Activated T-helper 17 cell treated with anti-CD3 and anti-CD28 coated beads, Interleukin-2, amount 50 U/mL, for 72 hours (primary cell): ENCODE measurements around the gene SHOX. TPM values are rescaled to one million over a fixed set of nuclear protein-coding genes. Genes with fewer than 3 reads are reported as not detected.

ENCODE experiments used
- ATAC-seq: fragments of 150-1000 bp; cut with Tn5 transposase; replicated peaks from 2 replicates; pipeline ENCODE4 v1.10.0; 2021; ENCODE audit warnings: mild to moderate bottlenecking, moderate library complexity
- H3K27ac Mint-ChIP-seq: one replicate; pipeline ENCODE4 v1.8.0; 2022; ENCODE audit warnings: mixed read lengths
- H3K27me3 Mint-ChIP-seq: one replicate; pipeline ENCODE4 v1.8.0; 2022; ENCODE audit warnings: mixed read lengths
- H3K36me3 Mint-ChIP-seq: one replicate; pipeline ENCODE4 v1.8.0; 2022; ENCODE audit warnings: low read depth, mild to moderate bottlenecking, mixed read lengths
- H3K4me1 Mint-ChIP-seq: one replicate; pipeline ENCODE4 v1.8.0; 2022; ENCODE audit warnings: mixed read lengths
- H3K4me3 Mint-ChIP-seq: one replicate; pipeline ENCODE4 v1.8.0; 2022; ENCODE audit warnings: mild to moderate bottlenecking, mixed read lengths
- H3K9me3 Mint-ChIP-seq: one replicate; pipeline ENCODE4 v1.8.0; 2022; ENCODE audit warnings: mixed read lengths
- total RNA-seq, 2 donors: library from RNA; stranded (reverse); gene quantifications; one replicate each; pipeline ENCODE4 v1.2.3, GENCODE V29; 2022

Gene SHOX
- total RNA-seq, 2 donors from 2014 or later, result not detected

GRCh38 chrX:685120-686032 is 54.8 kb downstream of the SHOX start:
- no peaks in the 10 kb centered on the region for H3K36me3 Mint-ChIP-seq
- peaks cover 8% of the 10 kb centered on the region for H3K9me3 Mint-ChIP-seq
- ATAC-seq, result no peak
- no peak overlapping the region for H3K4me3 Mint-ChIP-seq
- no peaks in the 10 kb centered on the region for H3K4me1 Mint-ChIP-seq
- no peak overlapping the region for H3K27ac Mint-ChIP-seq
- no peaks in the 10 kb centered on the region for H3K27me3 Mint-ChIP-seq

DNA sequence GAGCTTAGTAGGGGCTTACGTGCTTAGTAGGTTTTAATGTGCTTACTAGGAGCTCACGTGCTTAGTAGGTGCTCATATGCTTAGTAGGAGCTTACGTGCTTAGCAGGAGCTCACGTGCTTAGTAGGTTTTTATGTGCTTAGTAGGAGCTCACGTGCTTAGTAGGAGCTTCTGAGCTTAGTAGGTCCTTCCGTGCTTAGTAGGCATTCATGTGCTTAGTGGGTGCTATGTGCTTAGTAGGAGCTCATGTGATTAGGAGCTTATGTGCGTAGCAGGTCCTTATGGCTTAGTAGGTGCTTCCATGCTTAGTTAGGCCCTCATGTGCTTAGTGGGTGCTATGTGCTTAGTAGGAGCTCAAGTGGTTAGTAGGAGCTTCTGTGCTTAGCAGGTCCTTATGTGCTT is 59.4 kb downstream of the SHOX start:
- Mint-ChIP-seq H3K27me3 (no peaks in the 10 kb centered on the region), H3K4me3 (no peak overlapping the region), H3K4me1 (no peaks in the 10 kb centered on the region), H3K9me3 (peaks cover 6% of the 10 kb centered on the region), H3K36me3 (no peaks in the 10 kb centered on the region), H3K27ac (no peak overlapping the region)
- ATAC-seq, result no peak

DNA sequence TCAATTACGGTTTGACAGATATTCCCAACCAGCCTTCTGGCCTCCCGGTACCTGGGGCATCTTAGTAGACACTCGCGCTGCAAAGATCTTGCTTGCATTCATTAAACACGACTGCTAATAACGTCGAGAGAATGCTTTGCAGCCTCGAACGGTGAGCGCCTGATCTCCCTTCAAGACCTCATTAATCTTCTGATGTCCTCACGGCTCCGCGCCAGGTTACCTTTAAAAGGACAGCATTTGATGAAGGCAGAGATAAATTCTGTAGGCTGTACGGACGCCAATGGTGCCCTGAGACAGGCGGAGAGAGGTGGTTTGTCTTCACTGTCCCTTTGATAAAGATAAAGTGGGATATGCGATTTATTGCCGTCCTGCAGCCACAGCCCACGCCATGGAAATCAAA is 64.2 kb downstream of the SHOX start:
- H3K27ac Mint-ChIP-seq, result no peak overlapping the region
- H3K4me1 Mint-ChIP-seq, result no peaks in the 10 kb centered on the region
- H3K9me3 Mint-ChIP-seq, result peaks cover 14% of the 10 kb centered on the region
- H3K27me3 Mint-ChIP-seq, result no peaks in the 10 kb centered on the region
- no peak overlapping the region for H3K4me3 Mint-ChIP-seq
- no peak for ATAC-seq
- no peaks in the 10 kb centered on the region for H3K36me3 Mint-ChIP-seq

- no peak overlapping the region for H3K4me3 Mint-ChIP-seq
These were observed 67.6 kb downstream of the SHOX start for GRCh38 chrX:698206-698605.

GRCh38 chrX:700936-701335 is 70.3 kb downstream of the SHOX start:
- Mint-ChIP-seq H3K27ac (no peak overlapping the region), H3K4me1 (no peaks in the 10 kb centered on the region), H3K36me3 (no peaks in the 10 kb centered on the region), H3K4me3 (no peak overlapping the region), H3K9me3 (peaks cover 20% of the 10 kb centered on the region), H3K27me3 (no peaks in the 10 kb centered on the region)
- no peak for ATAC-seq

More at GRCh38 chrX:698206-698605, 67.6 kb downstream of the SHOX start:
- no peaks in the 10 kb centered on the region for H3K36me3 Mint-ChIP-seq
- ATAC-seq, result no peak
- H3K27me3 Mint-ChIP-seq, result no peaks in the 10 kb centered on the region
- no peaks in the 10 kb centered on the region for H3K4me1 Mint-ChIP-seq
- H3K9me3 Mint-ChIP-seq, result peaks cover 18% of the 10 kb centered on the region
- no peak overlapping the region for H3K27ac Mint-ChIP-seq

DNA sequence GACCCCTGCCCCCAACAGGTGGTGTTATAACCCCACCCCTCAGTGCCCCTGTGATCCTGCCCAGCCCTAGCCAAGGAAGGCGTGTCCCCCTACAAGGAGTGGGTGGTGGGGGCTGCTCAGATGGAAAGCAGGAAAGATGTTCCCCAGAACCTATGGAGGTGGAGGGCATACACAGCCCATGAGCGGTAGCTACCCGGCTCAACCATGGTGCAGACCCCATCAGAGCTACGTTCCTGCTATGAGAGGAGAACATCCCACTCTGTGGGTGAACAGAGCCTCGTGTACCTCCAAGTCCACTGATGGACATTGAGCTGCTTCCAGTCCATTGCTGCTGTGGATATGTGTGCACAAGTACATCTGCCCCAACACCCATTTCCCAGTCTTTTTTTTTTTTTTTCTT is 71.1 kb downstream of the SHOX start:
- H3K27me3 Mint-ChIP-seq, result no peaks in the 10 kb centered on the region
- no peaks in the 10 kb centered on the region for H3K4me1 Mint-ChIP-seq
- H3K9me3 Mint-ChIP-seq, result peaks cover 20% of the 10 kb centered on the region
- H3K27ac Mint-ChIP-seq, result no peak overlapping the region
- no peak for ATAC-seq
- H3K4me3 Mint-ChIP-seq, result no peak overlapping the region
- no peaks in the 10 kb centered on the region for H3K36me3 Mint-ChIP-seq

- peaks cover 12% of the 10 kb centered on the region for H3K9me3 Mint-ChIP-seq
- no peaks in the 10 kb centered on the region for H3K36me3 Mint-ChIP-seq
- ATAC-seq, result no peak
- no peak overlapping the region for H3K4me3 Mint-ChIP-seq
- no peak overlapping the region for H3K27ac Mint-ChIP-seq
- H3K4me1 Mint-ChIP-seq, result no peaks in the 10 kb centered on the region
- H3K27me3 Mint-ChIP-seq, result no peaks in the 10 kb centered on the region
These were observed 72.9 kb downstream of the SHOX start for GRCh38 chrX:703466-703865.

DNA sequence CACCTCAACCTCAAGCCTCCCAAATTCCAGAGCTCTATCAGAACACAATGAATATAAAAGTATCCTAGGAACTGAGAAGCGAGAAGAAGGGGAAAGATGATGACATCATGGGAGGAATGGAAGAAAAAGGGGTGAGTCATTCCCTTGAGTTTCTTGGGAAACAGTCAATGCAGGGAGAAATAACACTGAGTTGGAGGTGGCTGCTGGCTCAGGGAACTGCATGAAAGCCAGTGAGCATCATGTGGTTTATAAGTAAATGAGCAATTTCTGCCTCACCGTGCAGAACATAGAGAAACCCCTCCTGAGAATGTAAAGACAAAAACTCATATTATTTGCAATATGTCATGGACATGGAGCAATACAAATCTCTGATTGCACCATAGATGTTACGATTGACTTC is 73.3 kb downstream of the SHOX start:
- Mint-ChIP-seq H3K4me3 (no peak overlapping the region), H3K27me3 (no peaks in the 10 kb centered on the region), H3K27ac (no peak overlapping the region), H3K36me3 (no peaks in the 10 kb centered on the region), H3K4me1 (no peaks in the 10 kb centered on the region), H3K9me3 (peaks cover 11% of the 10 kb centered on the region)
- no peak for ATAC-seq

Other genes with a start within 250 kb of the SHOX start
- 10 to 100 TPM; 19.3 to 22.6 TPM for gene PPP2R3B, start 243.9 kb upstream of the SHOX start, total RNA-seq